NCI-H510A treated with DMSO at 0.1 percent for 48 hours (cell line): ENCODE measurements around the gene DUSP10.

ENCODE experiments used
- DNase-seq: peaks from one replicate; lab custom pipeline; 2025; lab: John Stamatoyannopoulos, UW

DUSP10 gene

GRCh38 chr1:221712776-221713431 lies 29.0 kb downstream of the DUSP10 start:
- no peak for DNase-seq

DNA sequence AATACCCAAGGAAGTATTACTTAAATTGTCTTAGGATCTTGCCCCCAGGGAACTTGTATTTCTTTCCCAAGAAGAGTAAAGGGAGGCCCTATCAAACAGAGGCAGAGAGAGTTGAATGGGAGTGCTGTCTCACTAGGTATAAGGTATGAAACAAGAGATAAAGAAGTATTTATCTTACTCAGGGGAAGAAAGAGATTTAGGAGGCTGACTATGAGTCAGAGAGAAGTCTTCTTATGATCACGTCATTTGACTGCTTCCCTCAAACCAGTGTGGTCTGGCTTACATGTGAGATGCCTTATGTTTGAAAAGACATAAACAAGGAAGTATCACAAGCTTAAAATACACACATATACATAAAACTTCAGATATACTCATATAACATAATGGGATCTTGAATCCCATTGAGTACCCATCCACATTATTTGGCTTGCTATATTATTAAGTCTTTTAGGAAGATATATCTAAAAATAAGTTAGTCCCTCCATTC lies 29.6 kb downstream of the DUSP10 start:
- no peak for DNase-seq

GRCh38 chr1:221711656-221712055 lies 30.2 kb downstream of the DUSP10 start:
- DNase-seq: no peak

GRCh38 chr1:221711063-221711577 lies 30.8 kb downstream of the DUSP10 start:
- no peak for DNase-seq

GRCh38 chr1:221709854-221710253 lies 32.0 kb downstream of the DUSP10 start:
- DNase-seq: no peak

GRCh38 chr1:221708987-221709386 lies 32.9 kb downstream of the DUSP10 start:
- DNase-seq: peak; percentile 91

DNA sequence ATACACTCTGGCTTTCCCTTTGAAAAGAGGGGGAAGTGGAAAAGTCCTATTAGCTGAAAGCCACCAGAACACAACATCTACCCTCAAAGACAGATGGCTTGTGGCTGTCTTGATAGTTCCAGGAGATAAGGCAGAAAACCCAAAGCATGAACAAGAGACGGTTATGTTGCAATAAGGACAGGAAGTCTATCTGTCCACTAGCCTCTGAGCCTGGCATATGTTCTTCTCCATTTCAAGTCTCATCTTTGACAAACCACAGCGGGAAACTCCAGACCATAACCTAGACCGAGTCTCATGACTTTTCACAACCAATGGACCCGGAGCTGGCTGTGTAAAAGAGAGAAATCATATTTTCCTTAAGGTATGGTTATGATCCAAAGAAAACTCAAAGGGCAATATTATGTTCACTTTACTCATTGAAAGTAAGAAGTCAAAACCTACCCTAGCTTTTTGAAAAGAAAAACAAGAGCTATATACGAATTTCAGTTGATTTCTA lies 33.8 kb downstream of the DUSP10 start:
- DNase-seq: no peak

DNA sequence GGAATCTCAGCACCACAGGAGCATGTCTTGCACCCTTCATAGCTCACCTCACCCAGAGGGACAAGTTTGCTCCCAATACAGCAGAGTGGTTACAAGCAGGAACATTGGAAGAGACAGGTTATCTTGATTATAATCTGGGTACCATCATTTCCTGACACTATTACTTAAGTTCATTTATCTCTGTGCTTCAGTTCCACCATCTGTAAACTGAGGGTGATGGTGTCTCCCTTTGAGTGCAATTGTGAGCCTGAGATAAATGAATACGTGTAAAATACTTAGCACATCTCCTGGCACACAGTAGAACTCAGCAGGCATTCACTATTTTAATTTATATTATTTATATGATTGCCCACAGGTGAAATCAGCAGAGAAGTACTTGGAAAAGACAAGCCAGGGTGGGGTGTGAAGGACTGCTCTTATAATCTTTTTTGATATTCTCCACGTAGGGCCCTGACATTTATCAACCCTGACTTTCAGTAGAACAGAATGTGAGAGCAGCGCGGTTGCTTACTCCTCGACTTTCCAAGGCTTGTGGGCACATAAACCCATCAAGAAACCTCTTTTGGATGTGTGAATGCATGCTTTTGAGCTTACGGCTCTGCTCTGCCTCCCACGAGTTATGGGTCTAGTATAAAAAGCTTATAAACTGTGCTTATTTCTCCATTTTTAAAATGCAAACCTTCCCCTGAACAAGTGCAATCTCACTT lies 34.9 kb downstream of the DUSP10 start:
- no peak for DNase-seq

DNA sequence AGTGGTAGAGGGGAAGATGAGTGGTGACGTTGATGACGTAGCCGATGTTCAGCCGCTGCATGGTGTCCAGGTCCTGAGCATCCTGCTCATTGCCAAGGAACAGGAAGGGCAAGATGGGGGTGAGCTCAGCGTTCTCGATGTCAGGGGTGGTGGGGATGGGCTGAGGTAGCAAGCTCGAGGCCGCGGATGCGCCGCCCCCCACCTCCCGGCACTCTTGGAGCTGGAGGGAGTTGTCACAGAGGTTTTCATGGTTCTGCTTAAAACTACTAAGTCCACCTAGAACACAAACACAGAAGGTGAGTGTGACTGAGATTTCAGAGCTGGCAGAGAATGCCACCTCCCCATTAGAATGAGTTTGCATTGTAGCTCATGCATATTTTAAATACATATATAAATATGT lies 35.7 kb downstream of the DUSP10 start:
- no peak for DNase-seq

DNA sequence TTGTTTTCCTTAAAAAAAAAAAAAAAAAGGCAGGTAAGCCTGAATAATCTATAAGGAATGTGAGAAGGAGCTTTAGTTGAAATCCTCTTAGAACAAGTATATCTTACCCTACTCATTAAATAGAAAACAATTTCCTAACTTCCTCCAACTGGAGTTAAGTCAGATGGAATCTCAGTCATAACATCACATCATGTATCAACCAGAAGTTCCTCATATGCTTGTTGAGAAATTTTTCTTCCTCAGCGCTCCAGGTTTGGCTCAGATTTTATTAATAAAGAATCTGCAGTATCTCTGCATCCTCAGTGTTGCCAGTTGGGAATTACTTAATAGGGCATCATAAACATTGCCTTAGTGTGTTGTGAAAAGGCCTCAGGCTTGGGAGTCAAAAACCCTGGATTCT lies 37.6 kb downstream of the DUSP10 start:
- no peak for DNase-seq

DNA sequence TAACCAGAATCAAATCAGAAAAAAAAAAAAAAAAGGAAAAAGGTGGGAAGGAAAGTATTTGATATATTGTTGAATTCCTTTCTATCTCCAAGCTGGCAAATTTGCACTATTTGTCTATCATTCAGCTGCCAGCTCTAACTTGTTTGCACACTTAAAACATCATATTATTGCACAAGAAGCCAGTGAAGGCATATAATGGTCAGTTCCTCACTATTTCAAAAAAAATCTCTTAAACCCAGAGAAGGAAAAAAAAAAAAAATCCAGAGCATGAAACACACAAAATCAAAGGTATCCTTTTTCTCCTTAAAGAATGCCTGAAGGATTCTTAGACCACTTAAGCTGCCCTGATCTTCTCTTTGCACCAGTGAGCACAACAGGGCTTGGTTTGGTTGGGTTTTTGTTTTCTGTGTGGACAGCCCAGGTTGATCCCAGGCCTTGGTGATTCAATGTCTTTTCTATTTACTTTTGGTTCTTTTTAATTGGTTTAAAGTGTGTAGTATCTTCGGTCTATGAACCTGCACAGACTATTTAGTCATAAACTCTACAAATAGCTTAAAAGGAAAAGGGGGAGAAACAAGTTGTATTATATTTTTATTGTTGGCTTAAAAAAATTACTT lies 40.2 kb downstream of the DUSP10 start:
- no peak for DNase-seq

- no peak for DNase-seq
Measured at GRCh38 chr1:221700948-221701347, 40.9 kb downstream of the DUSP10 start.

GRCh38 chr1:221700536-221700935 lies 41.4 kb downstream of the DUSP10 start:
- DNase-seq: no peak

GRCh38 chr1:221699978-221700519 lies 41.8 kb downstream of the DUSP10 start:
- DNase-seq: no peak

DNA sequence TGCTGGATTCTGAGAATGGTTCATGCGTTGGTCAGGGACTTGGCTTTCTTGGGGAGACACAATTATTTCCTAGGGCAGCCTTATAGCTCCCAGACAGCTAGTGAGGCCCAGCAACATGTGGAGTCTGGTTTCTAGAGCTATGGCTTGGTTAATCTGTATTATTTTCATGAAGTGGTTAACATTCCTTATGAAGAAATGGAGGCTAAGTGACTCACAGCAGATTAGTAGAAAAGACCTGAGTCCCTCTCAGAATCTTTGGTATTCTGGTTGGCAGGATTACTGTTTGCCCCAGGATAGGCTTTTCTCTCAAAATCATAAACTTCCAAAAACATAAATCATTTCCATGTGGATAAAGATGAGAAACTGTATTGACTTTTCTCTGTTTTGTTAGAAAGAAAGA lies 42.3 kb downstream of the DUSP10 start:
- no peak for DNase-seq

- DNase-seq: no peak
Measured at GRCh38 chr1:221698579-221699349, 43.1 kb downstream of the DUSP10 start.

GRCh38 chr1:221697923-221698425 lies 43.9 kb downstream of the DUSP10 start:
- DNase-seq: no peak

DNA sequence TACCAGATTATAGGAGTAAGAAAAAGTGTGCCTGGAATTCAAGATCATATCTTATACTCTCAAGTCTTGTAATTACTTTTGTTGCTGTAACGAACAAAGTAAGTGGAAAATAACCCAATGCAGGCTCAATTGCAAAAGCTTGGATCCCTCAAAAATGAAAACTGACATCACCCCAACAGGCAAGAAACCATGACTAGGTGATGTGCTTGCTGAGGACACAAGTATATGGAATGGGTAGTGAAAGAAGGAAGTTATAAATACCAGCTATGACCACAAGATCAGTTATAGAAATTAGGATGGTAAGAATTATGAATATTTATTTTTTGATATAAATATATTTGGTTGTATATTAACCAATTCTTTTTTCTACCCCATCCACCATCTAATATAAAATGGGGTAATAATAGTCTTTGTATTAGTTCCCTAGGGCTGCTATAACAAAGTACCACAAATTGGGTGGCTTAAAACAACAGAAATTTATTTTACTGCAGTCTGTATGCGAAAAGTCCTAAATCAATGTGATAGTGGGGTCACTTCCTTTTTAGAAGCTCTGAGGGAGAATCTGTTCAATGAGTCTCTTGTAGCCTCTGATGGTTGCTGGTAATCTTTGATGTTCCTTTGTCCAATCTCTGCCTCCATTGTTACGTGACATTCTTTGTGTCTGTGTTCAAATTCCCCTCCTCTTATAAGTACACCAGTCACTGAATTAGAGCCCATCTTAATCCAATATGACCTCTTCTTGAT lies 45.0 kb downstream of the DUSP10 start:
- no peak for DNase-seq

DNA sequence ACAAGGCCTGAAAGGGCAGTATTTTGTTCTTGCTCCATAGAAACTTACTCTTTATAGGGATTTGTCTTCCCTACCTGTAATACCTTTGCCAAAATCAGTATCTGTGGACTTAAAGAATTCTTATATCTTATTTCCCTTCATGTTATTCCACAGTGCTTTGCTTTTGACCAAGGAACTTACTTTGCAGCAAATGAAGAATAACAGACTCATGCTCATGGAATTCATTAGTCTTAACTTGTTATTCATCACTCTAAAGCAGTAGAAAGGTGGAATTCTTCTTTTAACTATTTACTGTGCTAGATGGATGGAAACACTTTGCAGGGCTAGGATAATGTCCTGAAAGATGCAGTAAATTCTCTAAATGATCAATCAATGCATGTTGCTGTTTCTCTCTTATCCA lies 45.9 kb downstream of the DUSP10 start:
- no peak for DNase-seq

- DNase-seq: no peak
Measured at GRCh38 chr1:221695301-221695700, 46.6 kb downstream of the DUSP10 start.

DNA sequence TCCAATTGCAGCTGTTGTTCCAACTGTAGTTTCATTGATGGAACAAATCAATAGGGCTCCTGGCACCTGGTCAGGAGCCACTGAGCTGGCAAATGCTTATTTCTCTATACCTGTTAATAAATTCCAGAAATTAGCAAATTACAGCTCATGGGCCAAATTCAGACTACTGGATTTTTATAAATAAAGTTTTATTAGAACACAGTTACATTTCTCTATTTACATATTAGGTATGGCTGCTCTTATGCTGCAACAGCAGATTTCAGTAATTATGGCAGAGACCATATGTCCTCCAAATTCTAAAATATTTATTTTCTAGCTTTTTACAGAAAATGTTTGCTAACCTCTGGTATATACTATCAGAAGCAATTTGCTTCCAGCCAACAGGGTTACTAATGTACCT lies 47.8 kb downstream of the DUSP10 start:
- no peak for DNase-seq
